ENCODE measurements around the gene PDLIM5. TPM values are rescaled to one million over a fixed set of nuclear protein-coding genes. Genes with fewer than 3 reads are reported as not detected.

PDLIM5 gene
- total RNA-seq, 1 experiment from 2014 or later = 58.0 TPM

DNA sequence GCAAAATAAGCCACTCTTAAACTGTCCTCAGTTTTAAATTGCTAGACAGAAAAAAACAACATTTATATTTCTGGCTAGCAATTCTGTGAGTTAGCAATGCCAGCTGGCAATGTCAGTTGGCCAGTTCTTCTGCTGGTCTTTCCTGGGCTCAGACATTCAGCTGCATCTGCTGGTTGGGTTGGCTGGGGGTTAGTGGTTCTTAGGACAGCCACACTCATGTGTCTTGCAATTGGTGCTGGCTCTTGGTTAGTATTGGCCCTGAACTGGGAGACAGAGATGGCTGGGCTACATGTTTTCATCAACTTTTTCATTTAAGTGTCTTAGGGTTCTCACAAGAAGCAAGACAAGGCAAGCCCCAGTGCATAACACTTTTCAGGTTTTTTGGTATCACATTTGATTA lies 48.0 kb upstream of the PDLIM5 start:
- Mint-ChIP-seq H3K4me3 (no peak overlapping the region), H3K4me1 (peaks cover 4 to 6% of the 10 kb centered on the region in 2 experiments), H3K27me3 (ENCODE audit: low read depth) (no peaks in the 10 kb centered on the region), H3K27ac (no peak overlapping the region), H3K9me3 (no peaks in the 10 kb centered on the region), H3K36me3 (ENCODE audit: insufficient read depth in 1 of 3, low read depth in 3 of 3) (no peaks in the 10 kb centered on the region)
- H4K5ac ChIP-seq (ENCODE audit: insufficient read length, low read depth, low read length) = no peak overlapping the region
- H3K4me1 ChIP-seq (ENCODE audit: insufficient read depth, low read length) = no peaks in the 10 kb centered on the region
- TF ChIP-seq, protein P1, sequence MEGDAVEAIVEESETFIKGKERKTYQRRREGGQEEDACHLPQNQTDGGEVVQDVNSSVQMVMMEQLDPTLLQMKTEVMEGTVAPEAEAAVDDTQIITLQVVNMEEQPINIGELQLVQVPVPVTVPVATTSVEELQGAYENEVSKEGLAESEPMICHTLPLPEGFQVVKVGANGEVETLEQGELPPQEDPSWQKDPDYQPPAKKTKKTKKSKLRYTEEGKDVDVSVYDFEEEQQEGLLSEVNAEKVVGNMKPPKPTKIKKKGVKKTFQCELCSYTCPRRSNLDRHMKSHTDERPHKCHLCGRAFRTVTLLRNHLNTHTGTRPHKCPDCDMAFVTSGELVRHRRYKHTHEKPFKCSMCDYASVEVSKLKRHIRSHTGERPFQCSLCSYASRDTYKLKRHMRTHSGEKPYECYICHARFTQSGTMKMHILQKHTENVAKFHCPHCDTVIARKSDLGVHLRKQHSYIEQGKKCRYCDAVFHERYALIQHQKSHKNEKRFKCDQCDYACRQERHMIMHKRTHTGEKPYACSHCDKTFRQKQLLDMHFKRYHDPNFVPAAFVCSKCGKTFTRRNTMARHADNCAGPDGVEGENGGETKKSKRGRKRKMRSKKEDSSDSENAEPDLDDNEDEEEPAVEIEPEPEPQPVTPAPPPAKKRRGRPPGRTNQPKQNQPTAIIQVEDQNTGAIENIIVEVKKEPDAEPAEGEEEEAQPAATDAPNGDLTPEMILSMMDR (conservative IDR thresholded peaks at IDR 0.05) = no peak
- no peaks in the 10 kb centered on the region for H3K79me2 ChIP-seq (ENCODE audit: insufficient read depth, low read length)
- no peak overlapping the region for H2AK5ac ChIP-seq (ENCODE audit: insufficient read length, low read length)
- no peak overlapping the region for H3K4ac ChIP-seq (ENCODE audit: low read depth, low read length)
- no peak overlapping the region for H2BK20ac ChIP-seq (ENCODE audit: low read depth, low read length, poor library complexity, severe bottlenecking)
- H2BK5ac ChIP-seq (ENCODE audit: insufficient read length, low read length) = no peak overlapping the region
- no peak overlapping the region for H3K14ac ChIP-seq (ENCODE audit: insufficient read depth, low read length)
- no peaks in the 10 kb centered on the region for H3K79me1 ChIP-seq (ENCODE audit: insufficient read depth, low read depth, low read length, poor library complexity, severe bottlenecking)
- no peak overlapping the region for H2AFZ ChIP-seq (ENCODE audit: low read length)
- H3K18ac ChIP-seq (ENCODE audit: insufficient read length, low read depth, low read length) = no peak overlapping the region
- H3K27ac ChIP-seq (ENCODE audit: insufficient read length, low read depth, low read length) = no peak overlapping the region
- no peak overlapping the region for H2BK120ac ChIP-seq (ENCODE audit: low read depth, low read length, poor library complexity, severe bottlenecking)
- H2BK15ac ChIP-seq (ENCODE audit: low read depth, low read length) = no peak overlapping the region
- no peaks in the 10 kb centered on the region for H4K20me1 ChIP-seq (ENCODE audit: control insufficient read depth, insufficient read depth, insufficient read length)
- DNase-seq = no peak
- H3K4me2 ChIP-seq (ENCODE audit: insufficient read depth, insufficient read length, low read length) = no peak overlapping the region
- no peak overlapping the region for H3T11ph ChIP-seq (ENCODE audit: low read length)
- no peak overlapping the region for H4K91ac ChIP-seq (ENCODE audit: insufficient read length, low read depth, low read length)
- no peak overlapping the region for H2BK12ac ChIP-seq (ENCODE audit: insufficient read length, low read depth, low read length)
- no peak overlapping the region for H4K8ac ChIP-seq (replicated peaks; ENCODE audit: insufficient read length, low read depth, low read length)
- H3K9me3 ChIP-seq (ENCODE audit: control insufficient read depth, low read depth, low read length) = no peaks in the 10 kb centered on the region
- H3K9ac ChIP-seq (ENCODE audit: extremely low read depth, insufficient read length, low read length) = no peak overlapping the region
- no peak overlapping the region for H3K23ac ChIP-seq (ENCODE audit: insufficient read length, low read depth, low read length)
- no peaks in the 10 kb centered on the region for H3K23me2 ChIP-seq (ENCODE audit: insufficient read length, low read depth, low read length, poor library complexity, severe bottlenecking)
- H3K56ac ChIP-seq (ENCODE audit: insufficient read length, low read depth, low read length) = no peak overlapping the region
- H3K27me3 ChIP-seq (ENCODE audit: insufficient read depth, low read length) = no peaks in the 10 kb centered on the region

Data from H9 (cell line).